Measurements from ENCODE around the gene RORC.
"Not testable (repeated sequence)": the region's sequence is repeated elsewhere in the genome, so short reads cannot be mapped to it uniquely, and the experiment has no call there.

The RORC gene

GRCh38 chr1:151803915-151804314 is 27.7 kb downstream of the RORC start:
- DNase-seq, result no peak

- DNase-seq, result no peak
Observed at GRCh38 chr1:151803164-151803563, 28.4 kb downstream of the RORC start.

- no peak for DNase-seq
Observed at GRCh38 chr1:151802372-151802771, 29.2 kb downstream of the RORC start.

- DNase-seq, result no peak
Observed at GRCh38 chr1:151801846-151802245, 29.8 kb downstream of the RORC start.

- DNase-seq, result no peak
Observed at GRCh38 chr1:151801310-151801820, 30.2 kb downstream of the RORC start.

GRCh38 chr1:151800830-151801229 is 30.8 kb downstream of the RORC start:
- no peak for DNase-seq

GRCh38 chr1:151799179-151800022 is 32.2 kb downstream of the RORC start:
- DNase-seq, result no peak

GRCh38 chr1:151798571-151798970 is 33.0 kb downstream of the RORC start:
- no peak for DNase-seq

DNA sequence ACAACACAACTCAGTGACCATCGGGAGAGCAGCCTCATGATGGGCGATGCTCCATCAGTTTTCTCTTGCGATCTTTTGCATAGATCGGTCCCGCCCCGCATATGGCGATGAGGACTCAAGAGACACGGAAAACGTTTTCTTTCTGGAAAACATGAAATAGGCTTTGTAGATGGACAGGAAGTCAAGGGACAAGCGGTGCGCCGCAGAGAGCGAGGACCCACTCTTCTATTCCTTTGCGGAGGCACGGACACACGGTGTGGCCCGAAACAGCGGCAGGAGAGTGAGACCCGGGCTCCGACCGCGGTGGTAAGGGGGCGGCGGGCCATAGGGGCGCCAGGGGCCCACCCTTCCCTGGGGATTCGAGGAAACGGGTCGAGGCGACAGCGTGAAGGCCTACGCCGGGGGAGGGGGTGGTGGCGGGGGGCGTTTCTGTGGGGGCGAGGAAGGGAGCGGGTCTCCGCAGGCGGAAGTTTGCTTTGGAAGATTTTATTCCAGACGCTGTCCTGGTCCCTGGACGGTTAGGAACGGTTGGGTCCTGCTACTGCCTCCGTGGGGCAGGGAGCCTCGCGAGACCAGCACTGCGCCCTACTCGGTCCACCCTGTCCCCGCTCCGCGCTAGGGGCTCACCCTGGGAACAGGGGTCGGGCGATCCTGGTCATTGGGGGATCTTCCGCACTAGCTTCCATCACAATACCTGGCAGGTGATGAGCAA is 40.5 kb downstream of the RORC start:
- no peak for DNase-seq

- DNase-seq, result peak; percentile 99
Observed at GRCh38 chr1:151790071-151790939, 41.3 kb downstream of the RORC start, which contains the start of gene TDRKH. Gene TDRKH, minus strand, starts transcription at chr1:151790500. Its CDS starts 7,478 bp downstream, at chr1:151783022.

- DNase-seq, result no peak
Observed at GRCh38 chr1:151787689-151788088, 43.9 kb downstream of the RORC start.

GRCh38 chr1:151783796-151784195 is 47.8 kb downstream of the RORC start:
- no peak for DNase-seq

DNA sequence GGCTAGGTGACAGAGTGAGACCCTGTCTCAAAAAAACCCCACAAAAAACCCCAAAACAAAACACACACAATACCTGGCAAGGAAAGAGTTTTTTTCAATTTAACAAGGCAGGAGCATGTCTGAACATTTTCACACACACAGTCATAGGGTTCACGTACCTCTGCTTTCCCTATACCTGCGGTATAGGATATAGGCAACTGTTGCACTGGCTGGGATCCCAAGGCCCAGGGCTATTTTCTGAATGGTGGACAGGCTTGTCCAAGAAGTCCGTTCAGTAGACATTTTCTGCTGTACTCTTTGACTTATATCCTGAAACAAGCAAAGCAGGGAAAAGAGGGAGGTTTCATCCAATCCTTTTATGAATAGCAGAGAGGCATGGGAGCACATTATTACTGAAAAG is 48.9 kb downstream of the RORC start:
- no peak for DNase-seq

- not testable (repeated sequence) for DNase-seq
Observed at GRCh38 chr1:151782026-151782425, 49.6 kb downstream of the RORC start.

DNA sequence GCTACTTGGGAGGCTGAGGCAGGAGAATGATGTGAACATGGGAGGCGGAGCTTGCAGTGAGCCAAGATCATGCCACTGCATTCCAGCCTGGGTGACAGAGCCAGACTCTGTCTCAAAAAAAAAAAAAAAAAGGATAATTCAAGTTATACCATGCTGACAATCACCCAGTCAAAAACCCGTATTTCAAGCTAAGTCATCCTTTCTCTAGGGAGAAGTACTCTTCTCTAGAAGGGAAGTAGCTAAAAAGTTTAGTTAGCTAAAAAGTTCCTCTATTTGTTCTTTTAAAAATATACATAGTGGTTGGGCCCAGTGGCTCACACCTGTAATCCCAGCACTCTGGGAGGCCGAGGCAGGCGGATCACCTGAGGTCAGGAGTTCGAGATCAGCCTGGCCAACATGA is 50.9 kb downstream of the RORC start:
- DNase-seq, result not testable (repeated sequence)

DNA sequence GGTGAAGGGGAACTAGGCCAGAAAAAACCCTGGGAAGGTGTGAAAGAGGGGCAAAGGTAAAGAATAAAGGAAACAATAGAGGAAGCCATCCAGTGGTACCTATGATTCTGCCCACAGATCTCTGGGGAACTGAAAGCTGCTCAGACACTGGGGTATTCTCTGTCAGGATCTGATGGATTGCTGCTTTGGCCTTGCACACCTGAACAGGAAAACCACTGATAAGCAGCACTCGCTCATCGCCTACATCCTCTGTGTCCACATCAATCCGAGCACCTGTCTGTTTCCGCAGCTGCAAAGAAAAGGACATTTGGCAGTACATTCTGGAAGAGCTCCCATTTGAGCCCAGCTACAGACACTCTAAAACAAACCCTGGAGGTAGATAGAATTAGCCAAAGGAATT is 51.8 kb downstream of the RORC start:
- no peak for DNase-seq

- no peak for DNase-seq
Observed at GRCh38 chr1:151777317-151777716, 54.3 kb downstream of the RORC start.

DNA sequence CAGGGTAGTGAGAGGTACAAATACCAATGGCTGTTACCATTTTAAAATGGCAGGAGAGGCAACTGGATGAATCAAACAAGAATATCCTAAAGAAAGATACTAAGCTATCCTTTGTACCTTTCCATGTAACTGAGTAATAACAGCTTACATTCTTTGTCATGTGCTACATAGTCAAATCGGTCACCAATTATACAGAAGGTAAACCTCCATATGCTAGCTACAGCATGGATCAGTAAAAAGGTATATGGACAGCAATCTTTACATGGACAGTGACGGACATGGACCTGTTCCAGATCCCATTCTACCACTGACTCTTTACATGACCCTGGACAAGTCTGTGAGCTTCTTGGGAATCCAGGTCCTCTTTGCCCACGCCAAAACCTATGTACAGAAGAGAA is 54.9 kb downstream of the RORC start:
- no peak for DNase-seq

GRCh38 chr1:151775894-151776664 is 55.5 kb downstream of the RORC start:
- DNase-seq, result no peak

DNA sequence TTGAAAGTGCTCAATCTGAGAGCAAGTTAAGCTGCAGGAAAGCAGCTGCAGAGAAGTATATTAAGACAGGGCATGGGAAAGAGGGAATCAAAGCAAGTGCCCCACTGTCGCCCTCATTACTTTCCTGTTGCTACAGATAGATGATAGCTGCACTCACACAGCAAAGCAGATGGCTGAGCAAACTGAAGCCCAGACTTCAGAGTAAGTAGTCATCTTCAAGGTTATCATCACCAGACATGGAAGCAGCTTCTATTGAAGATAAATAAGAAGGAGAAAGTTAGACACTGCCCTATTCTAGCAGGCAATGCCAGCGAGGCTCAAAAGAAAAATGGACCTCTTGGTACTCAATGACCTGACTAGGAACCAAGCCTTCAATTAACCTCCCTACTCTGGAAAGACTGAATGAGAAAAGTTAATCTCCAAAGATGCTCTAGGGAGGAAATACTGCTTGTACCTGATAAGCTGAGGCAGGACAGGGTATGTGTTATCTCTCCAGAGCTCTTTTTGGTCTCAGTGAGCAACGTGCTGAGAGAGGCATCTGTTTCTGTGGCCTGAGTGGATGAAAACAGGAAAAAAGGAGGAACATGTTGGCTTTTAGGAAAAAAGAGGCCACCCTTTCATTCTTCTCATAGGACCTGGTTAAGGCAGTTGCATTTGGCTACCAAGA is 57.2 kb downstream of the RORC start:
- no peak for DNase-seq

GRCh38 chr1:151773702-151774101 is 57.9 kb downstream of the RORC start:
- no peak for DNase-seq

- not testable (repeated sequence) for DNase-seq
Observed at GRCh38 chr1:151769270-151769669, 62.3 kb downstream of the RORC start.
